Thyroid gland (tissue), 4 donors: ENCODE measurements around the gene TPD52L3.

Source experiments
- CTCF ChIP-seq, 6 experiments: fragments of 200-600 bp in 3 of 6; fragments of 450-650 bp in 3 of 6; sonication (generic) in 3 of 6; IDR thresholded peaks; one replicate each; pipeline ENCODE4 v1.5.1; 2016 to 2019; ENCODE audit warnings: antibody characterized with exemption in 6 of 6, mild to moderate bottlenecking in 2 of 6, inconsistent platforms in 1 of 6, moderate library complexity in 1 of 6
- POLR2A ChIP-seq, 2 donors: fragments of 450-650 bp; IDR thresholded peaks; one replicate each; pipeline ENCODE4 v1.6.1; 2017; ENCODE audit warnings: antibody characterized with exemption in 2 of 2, mild to moderate bottlenecking in 2 of 2, moderate library complexity in 1 of 2

GRCh38 chr9:6330958-6331634, 2.9 kb downstream of the TPD52L3 start:
- TF ChIP-seq POLR2A (IDR thresholded peaks at IDR 0.05): no peak
- no peak for TF ChIP-seq CTCF (IDR thresholded peaks at IDR 0.05)
